HG02870 (cell line): Measurements from ENCODE around the gene PCDHB12.
"Not testable (repeated sequence)": the region's sequence is repeated elsewhere in the genome, so short reads cannot be mapped to it uniquely, and the experiment has no call there.

Experiments used
- ATAC-seq: cut with Tn5 transposase; IDR thresholded peaks from one replicate; pipeline ENCODE4 v1.9.1; 2021; ENCODE audit warnings: mild to moderate bottlenecking, moderate library complexity; ENCODE audit not compliant: unreplicated experiment

PCDHB12 gene

GRCh38 chr5:141208478-141208877, at the start of gene PCDHB12:
TSS of gene PCDHB12 (plus strand) at chr5:141208719. CDS start at chr5:141208908, 189 bp downstream.
- no peak for ATAC-seq

GRCh38 chr5:141172381-141173204, 35.9 kb upstream of the PCDHB12 start, which contains the start of gene PCDHB7:
TSS of gene PCDHB7 (plus strand) at chr5:141172644. CDS start at chr5:141172836, 192 bp downstream.
- ATAC-seq: no peak

DNA sequence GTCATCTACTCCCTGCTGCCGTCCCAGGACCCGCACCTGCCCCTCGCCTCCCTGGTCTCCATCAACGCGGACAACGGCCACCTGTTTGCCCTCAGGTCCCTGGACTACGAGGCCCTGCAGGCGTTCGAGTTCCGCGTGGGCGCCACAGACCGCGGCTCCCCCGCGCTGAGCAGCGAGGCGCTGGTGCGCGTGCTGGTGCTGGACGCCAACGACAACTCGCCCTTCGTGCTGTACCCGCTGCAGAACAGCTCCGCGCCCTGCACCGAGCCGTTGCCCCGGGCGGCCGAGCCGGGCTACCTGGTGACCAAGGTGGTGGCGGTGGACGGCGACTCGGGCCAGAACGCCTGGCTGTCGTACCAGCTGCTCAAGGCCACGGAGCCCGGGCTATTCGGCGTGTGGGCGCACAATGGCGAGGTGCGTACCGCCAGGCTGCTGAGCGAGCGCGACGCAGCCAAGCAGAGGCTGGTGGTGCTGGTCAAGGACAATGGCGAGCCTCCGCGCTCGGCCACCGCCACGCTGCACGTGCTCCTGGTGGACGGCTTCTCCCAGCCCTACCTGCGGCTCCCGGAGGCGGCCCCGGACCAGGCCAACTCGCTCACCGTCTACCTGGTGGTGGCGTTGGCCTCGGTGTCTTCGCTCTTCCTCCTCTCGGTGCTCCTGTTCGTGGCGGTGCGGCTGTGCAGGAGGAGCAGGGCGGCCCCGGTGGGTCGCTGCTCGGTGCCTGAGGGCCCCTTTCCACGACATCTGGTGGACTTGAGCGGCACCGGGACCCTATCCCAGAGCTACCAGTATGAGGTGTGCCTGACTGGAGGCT, 34.0 kb upstream of the PCDHB12 start:
- ATAC-seq: not testable (repeated sequence)

GRCh38 chr5:141175933-141176332, 32.6 kb upstream of the PCDHB12 start:
- ATAC-seq: no peak

- not testable (repeated sequence) for ATAC-seq
Measured at GRCh38 chr5:141177577-141178191, 30.8 kb upstream of the PCDHB12 start, which contains the start of gene PCDHB8. TSS of gene PCDHB8 (plus strand) at chr5:141177790. CDS start at chr5:141178035, 245 bp downstream.

- ATAC-seq: not testable (repeated sequence)
Measured at GRCh38 chr5:141179371-141179770, 29.1 kb upstream of the PCDHB12 start.

DNA sequence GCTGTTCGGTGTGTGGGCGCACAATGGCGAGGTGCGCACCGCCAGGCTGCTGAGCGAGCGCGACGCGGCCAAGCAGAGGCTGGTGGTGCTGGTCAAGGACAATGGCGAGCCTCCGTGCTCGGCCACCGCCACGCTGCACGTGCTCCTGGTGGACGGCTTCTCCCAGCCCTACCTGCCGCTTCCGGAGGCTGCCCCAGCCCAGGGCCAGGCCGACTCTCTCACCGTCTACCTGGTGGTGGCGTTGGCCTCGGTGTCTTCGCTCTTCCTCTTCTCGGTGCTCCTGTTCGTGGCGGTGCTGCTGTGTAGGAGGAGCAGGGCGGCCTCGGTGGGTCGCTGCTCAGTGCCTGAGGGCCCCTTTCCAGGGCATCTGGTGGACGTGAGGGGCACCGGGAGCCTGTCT, 28.6 kb upstream of the PCDHB12 start:
- not testable (repeated sequence) for ATAC-seq

GRCh38 chr5:141180313-141180712, 28.2 kb upstream of the PCDHB12 start:
- ATAC-seq: no peak

DNA sequence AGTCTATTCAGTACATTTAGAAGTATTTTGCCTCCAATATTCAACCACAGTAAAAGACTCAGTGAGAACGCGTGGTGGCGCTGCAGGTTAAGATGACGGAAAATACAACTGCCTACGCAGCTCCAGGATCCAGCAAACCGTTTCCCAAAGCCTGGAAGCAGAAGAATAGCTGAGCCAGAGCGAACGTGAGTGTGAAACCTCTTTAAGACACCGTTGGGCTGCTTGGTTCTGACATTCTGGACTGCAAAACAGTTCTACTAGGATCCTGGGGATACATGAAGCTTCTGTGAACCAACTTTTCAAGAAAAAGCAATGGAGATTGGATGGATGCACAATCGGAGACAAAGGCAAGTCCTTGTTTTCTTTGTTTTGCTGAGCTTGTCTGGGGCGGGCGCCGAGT, 26.3 kb upstream of the PCDHB12 start, which contains the start of gene PCDHB16:
Gene PCDHB16, plus strand, starts transcription at position 140 of the 400 bp plus-strand sequence. Its CDS starts 173 bp downstream, at position 313.
- no peak for ATAC-seq

GRCh38 chr5:141184117-141184855, 24.2 kb upstream of the PCDHB12 start:
- not testable (repeated sequence) for ATAC-seq

- ATAC-seq: no peak
Measured at GRCh38 chr5:141186897-141187512, 21.5 kb upstream of the PCDHB12 start, which contains the start of gene PCDHB9. TSS of gene PCDHB9 (plus strand) at chr5:141187161. CDS start at chr5:141187319, 158 bp downstream.

DNA sequence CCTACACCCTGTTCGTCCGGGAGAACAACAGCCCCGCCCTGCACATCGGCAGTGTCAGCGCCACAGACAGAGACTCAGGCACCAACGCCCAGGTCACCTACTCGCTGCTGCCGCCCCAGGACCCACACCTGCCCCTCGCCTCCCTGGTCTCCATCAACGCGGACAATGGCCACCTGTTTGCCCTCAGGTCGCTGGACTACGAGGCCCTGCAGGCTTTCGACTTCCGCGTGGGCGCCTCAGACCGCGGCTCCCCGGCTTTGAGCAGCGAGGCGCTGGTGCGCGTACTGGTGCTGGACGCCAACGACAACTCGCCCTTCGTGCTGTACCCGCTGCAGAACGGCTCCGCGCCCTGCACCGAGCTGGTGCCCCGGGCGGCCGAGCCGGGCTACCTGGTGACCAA, 19.8 kb upstream of the PCDHB12 start:
- ATAC-seq: not testable (repeated sequence)

- not testable (repeated sequence) for ATAC-seq
Measured at GRCh38 chr5:141189131-141189530, 19.4 kb upstream of the PCDHB12 start.

- ATAC-seq: no peak
Measured at GRCh38 chr5:141192110-141192725, 16.3 kb upstream of the PCDHB12 start, which contains the start of gene PCDHB10. TSS of gene PCDHB10 (plus strand) at chr5:141192353. CDS start at chr5:141192553, 200 bp downstream.

DNA sequence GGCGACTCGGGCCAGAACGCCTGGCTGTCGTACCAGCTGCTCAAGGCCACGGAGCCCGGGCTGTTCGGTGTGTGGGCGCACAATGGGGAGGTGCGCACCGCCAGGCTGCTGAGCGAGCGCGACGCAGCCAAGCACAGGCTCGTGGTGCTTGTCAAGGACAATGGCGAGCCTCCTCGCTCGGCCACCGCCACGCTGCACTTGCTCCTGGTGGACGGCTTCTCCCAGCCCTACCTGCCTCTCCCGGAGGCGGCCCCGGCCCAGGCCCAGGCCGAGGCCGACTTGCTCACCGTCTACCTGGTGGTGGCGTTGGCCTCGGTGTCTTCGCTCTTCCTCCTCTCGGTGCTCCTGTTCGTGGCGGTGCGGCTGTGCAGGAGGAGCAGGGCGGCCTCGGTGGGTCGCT, 14.2 kb upstream of the PCDHB12 start:
- ATAC-seq: not testable (repeated sequence)

GRCh38 chr5:141196363-141196762, 12.2 kb upstream of the PCDHB12 start:
- no peak for ATAC-seq

- no peak for ATAC-seq
Measured at GRCh38 chr5:141199359-141200235, 8.9 kb upstream of the PCDHB12 start, which contains the start of gene PCDHB11. TSS of gene PCDHB11 (plus strand) at chr5:141199627. CDS start at chr5:141199775, 148 bp downstream.

GRCh38 chr5:141201126-141201525, 7.4 kb upstream of the PCDHB12 start:
- not testable (repeated sequence) for ATAC-seq
